SH-SY5Y (cell line): Measurements from ENCODE around the gene TAS2R7.

ENCODE experiments used
- GATA2 ChIP-seq: IDR thresholded peaks from 2 replicates; pipeline ENCODE4 v1.6.1; 2011; ENCODE audit warnings: mild to moderate bottlenecking, low read depth, low read length
- GATA3 ChIP-seq: IDR thresholded peaks from 2 replicates; pipeline ENCODE4 v1.6.1; 2011; ENCODE audit warnings: low read depth, mild to moderate bottlenecking, low read length, moderate library complexity

DNA sequence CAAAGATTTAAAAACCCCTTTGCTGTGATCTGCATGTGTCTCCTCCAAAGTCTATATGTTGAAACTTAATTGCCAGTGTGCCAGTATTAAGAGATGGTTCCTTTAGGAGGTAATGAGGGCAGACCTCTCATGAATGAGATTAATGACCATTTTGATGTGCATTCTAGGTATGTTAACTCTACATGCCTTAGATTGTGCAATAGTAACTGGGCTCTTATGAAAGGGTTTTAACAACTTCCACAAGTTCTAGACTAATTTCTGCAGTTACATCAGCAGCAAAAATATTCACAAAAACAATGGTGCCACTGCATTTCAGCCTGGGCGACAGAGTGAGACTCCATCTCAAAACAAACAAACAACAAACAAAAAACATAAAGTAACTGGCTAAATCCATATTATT is 27.6 kb upstream of the TAS2R7 start:
- no peak for TF ChIP-seq GATA2
- no peak for TF ChIP-seq GATA3
